ENCODE results near the gene FAM171A2. TPM values are rescaled to one million over a fixed set of nuclear protein-coding genes. Genes with fewer than 3 reads are reported as not detected.
"Not testable (repeated sequence)": the region's sequence is repeated elsewhere in the genome, so short reads cannot be mapped to it uniquely, and the experiment has no call there.

Gene FAM171A2
- total RNA-seq, 1 donor from 2014 or later, result 1.7 TPM

GRCh38 chr17:44348234-44348987 lies 15.2 kb downstream of the FAM171A2 start:
- intact Hi-C loops (cut with DNase I), result no loop called here
- no peak for TF ChIP-seq CTCF (IDR thresholded peaks at IDR 0.05)
- DNase-seq (ENCODE audit: low spot score in 2 of 2), result no peak
- H3K27ac ChIP-seq, result no peak overlapping the region
- no peaks in the 10 kb centered on the region for H3K27me3 ChIP-seq
- H3K4me3 ChIP-seq, result no peak overlapping the region
- no peaks in the 10 kb centered on the region for H3K9me3 ChIP-seq
- peaks cover 29 to 37% of the 10 kb centered on the region in 2 donors for H3K36me3 ChIP-seq
- H3K4me1 ChIP-seq, result peaks cover 6 to 10% of the 10 kb centered on the region in 2 donors

- intact Hi-C loops (cut with DNase I); H3K9me3 ChIP-seq; H3K4me1 ChIP-seq; H3K27ac ChIP-seq; H3K4me3 ChIP-seq; H3K27me3 ChIP-seq; DNase-seq (ENCODE audit: low spot score in 2 of 2): not testable (repeated sequence)
- peaks cover 26 to 32% of the 10 kb centered on the region in 2 donors for H3K36me3 ChIP-seq
Observed at GRCh38 chr17:44347206-44348055, 16.2 kb downstream of the FAM171A2 start.

- peak overlapping the region in 1 of 2 donors; percentile 79 for H3K27ac ChIP-seq
- peaks cover 6 to 10% of the 10 kb centered on the region in 2 donors for H3K4me1 ChIP-seq
- no peak for DNase-seq (ENCODE audit: low spot score in 2 of 2)
- no peaks in the 10 kb centered on the region for H3K9me3 ChIP-seq
- H3K36me3 ChIP-seq, result peaks cover 18 to 20% of the 10 kb centered on the region in 2 donors
- no peak for TF ChIP-seq CTCF (IDR thresholded peaks at IDR 0.05)
- intact Hi-C loops (cut with DNase I), result no loop called here
- H3K4me3 ChIP-seq, result peak overlapping the region; percentile 79 to 89
- no peaks in the 10 kb centered on the region for H3K27me3 ChIP-seq
Observed at GRCh38 chr17:44346064-44346844, 17.4 kb downstream of the FAM171A2 start.

GRCh38 chr17:44345454-44346026 lies 18.1 kb downstream of the FAM171A2 start:
- intact Hi-C loops (cut with DNase I), result loop anchor here (2.0 kb wide), 1 partner anchor 21 kb away; the partner anchor contains the start of gene SLC25A39
- peak overlapping the region; percentile 77 to 79 for H3K27ac ChIP-seq
- no peak for DNase-seq (ENCODE audit: low spot score in 2 of 2)
- peak in 2 of 3 experiments; percentile 21 to 40 for TF ChIP-seq CTCF (IDR thresholded peaks at IDR 0.05)
- H3K4me3 ChIP-seq, result peak overlapping the region; percentile 79 to 89
- peaks cover 12 to 13% of the 10 kb centered on the region in 2 donors for H3K36me3 ChIP-seq
- peaks cover 6 to 10% of the 10 kb centered on the region in 2 donors for H3K4me1 ChIP-seq
- H3K9me3 ChIP-seq, result no peaks in the 10 kb centered on the region
- no peaks in the 10 kb centered on the region for H3K27me3 ChIP-seq

GRCh38 chr17:44344939-44345453 lies 18.7 kb downstream of the FAM171A2 start, which contains the start of gene GRN:
GRN (plus strand) TSS chr17:44345302; CDS start chr17:44349165, 3,863 bp downstream.
- no peak for TF ChIP-seq CTCF (IDR thresholded peaks at IDR 0.05)
- intact Hi-C loops (cut with DNase I), result loop anchor here (2.0 kb wide), 1 partner anchor 20 kb away; the partner anchor contains the start of gene SLC25A39
- Histone ChIP-seq H3K36me3 (peaks cover 7 to 8% of the 10 kb centered on the region in 2 donors), H3K27me3 (no peaks in the 10 kb centered on the region), H3K4me1 (peaks cover 6 to 10% of the 10 kb centered on the region in 2 donors), H3K9me3 (no peaks in the 10 kb centered on the region), H3K27ac (peak within 1 kb of the TSS; percentile 77 to 79), H3K4me3 (peak within 1 kb of the TSS; percentile 79 to 89)
- DNase-seq (ENCODE audit: low spot score in 2 of 2), result peak; percentile 89 to 98
